Left lung (tissue), 10 donors: ENCODE measurements around the gene LIN9. TPM values are rescaled to one million over a fixed set of nuclear protein-coding genes. Genes with fewer than 3 reads are reported as not detected.

ENCODE experiments used
- ATAC-seq: fragments of 200-7000 bp; cut with Tn5 transposase; one replicate; pipeline ENCODE4 v1.9.1; 2020; ENCODE audit warnings: moderate library complexity
- DNase-seq, 4 donors: peaks; one replicate each; pipeline ENCODE4 v3.0.0-alpha.2; 2013 to 2020
- H3K27ac ChIP-seq, 2 donors: fragments of 200-600 bp; sonication (generic) in 1 of 2; one replicate each; pipeline versions ENCODE4 v1.5.0 to v1.8.0; 2020 to 2021
- H3K27me3 ChIP-seq, 2 donors: fragments of 200-600 bp; sonication (generic) in 1 of 2; one replicate each; pipeline versions ENCODE4 v1.5.0 to v1.8.0; 2020 to 2021
- H3K36me3 ChIP-seq, 2 donors: fragments of 200-600 bp; sonication (generic) in 1 of 2; one replicate each; pipeline versions ENCODE4 v1.5.0 to v1.8.0; 2020 to 2021
- H3K4me1 ChIP-seq, 2 donors: fragments of 200-600 bp; one replicate each; pipeline ENCODE4 v1.8.0; 2021
- H3K4me3 ChIP-seq, 2 donors: fragments of 200-600 bp; sonication (generic) in 1 of 2; one replicate each; pipeline versions ENCODE4 v1.5.0 to v1.8.0; 2020 to 2021; ENCODE audit warnings: mild to moderate bottlenecking in 1 of 2
- H3K9me3 ChIP-seq, 2 donors: fragments of 200-600 bp; sonication (generic) in 1 of 2; one replicate each; pipeline versions ENCODE4 v1.5.0 to v1.8.0; 2020 to 2021
- intact Hi-C, 2 donors: fragments of 100-400 bp; cut with DNase I; formaldehyde crosslinking; loops; one replicate each; pipeline versions ENCODE4 v1.11.2 to v1.14.2; 2022
- polyA plus RNA-seq, 6 donors: library from polyadenylated mRNA; unstranded; fragments of 120-200 nt; gene quantifications; one replicate each; pipeline ENCODE4 v1.2.1, GENCODE V29; 2013; ENCODE audit not compliant: insufficient read length in 6 of 6
- total RNA-seq, 2 donors: library from RNA; stranded (reverse); fragmentation: NEBNext Ultra II Directional; extraction: Animal tissue kit (Norgen Biotek cat#: 25700); gene quantifications; one replicate each; pipeline ENCODE4 v1.2.1, GENCODE V29; 2021
- TF ChIP-seq, protein P1 (sequence below), 2 donors: fragments of 200-600 bp; sonication (generic) in 1 of 2; IDR thresholded peaks; one replicate each; pipeline versions ENCODE4 v1.5.0 to v1.8.0; 2021; ENCODE audit warnings: antibody characterized with exemption in 2 of 2
- donor health status: DM: no; HTN: yes; CAD: no.
- donor health status: DM: no; HTN: no; CAD: no.

The LIN9 gene
- total and polyA plus RNA-seq, 8 donors: 3.7 to 14.7 (median 11.5) TPM

DNA sequence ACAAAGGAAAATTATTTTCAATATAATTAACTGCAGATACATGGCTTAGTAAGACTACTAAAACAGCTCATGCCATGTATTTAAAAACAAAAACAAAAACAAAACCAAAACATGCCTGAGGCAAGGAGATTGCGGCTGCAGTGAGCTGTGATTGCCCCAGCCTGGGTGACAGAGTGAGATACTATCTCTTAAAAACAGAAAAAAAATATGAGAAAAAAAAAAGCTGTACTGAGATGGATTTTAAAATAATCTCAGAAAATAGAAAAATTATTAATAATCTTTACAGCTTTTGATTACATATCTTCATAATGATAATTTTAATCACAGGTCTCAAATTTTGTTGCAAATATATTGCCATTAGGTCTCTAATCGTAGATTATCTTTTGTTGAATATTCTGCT, 24.0 kb upstream of the LIN9 start:
- H3K27ac ChIP-seq: no peak overlapping the region
- peaks cover 0 to 7% of the 10 kb centered on the region in 2 donors for H3K4me1 ChIP-seq
- no peaks in the 10 kb centered on the region for H3K36me3 ChIP-seq
- no peak overlapping the region for H3K4me3 ChIP-seq
- ATAC-seq (no peak), DNase-seq (no peak)
- intact Hi-C loops: loop anchor here in 1 of 2 donors (10.0 kb wide), 1 partner anchor 208 kb away; no protein-coding TSS in a partner anchor
- H3K9me3 ChIP-seq: no peaks in the 10 kb centered on the region
- TF ChIP-seq, protein P1, sequence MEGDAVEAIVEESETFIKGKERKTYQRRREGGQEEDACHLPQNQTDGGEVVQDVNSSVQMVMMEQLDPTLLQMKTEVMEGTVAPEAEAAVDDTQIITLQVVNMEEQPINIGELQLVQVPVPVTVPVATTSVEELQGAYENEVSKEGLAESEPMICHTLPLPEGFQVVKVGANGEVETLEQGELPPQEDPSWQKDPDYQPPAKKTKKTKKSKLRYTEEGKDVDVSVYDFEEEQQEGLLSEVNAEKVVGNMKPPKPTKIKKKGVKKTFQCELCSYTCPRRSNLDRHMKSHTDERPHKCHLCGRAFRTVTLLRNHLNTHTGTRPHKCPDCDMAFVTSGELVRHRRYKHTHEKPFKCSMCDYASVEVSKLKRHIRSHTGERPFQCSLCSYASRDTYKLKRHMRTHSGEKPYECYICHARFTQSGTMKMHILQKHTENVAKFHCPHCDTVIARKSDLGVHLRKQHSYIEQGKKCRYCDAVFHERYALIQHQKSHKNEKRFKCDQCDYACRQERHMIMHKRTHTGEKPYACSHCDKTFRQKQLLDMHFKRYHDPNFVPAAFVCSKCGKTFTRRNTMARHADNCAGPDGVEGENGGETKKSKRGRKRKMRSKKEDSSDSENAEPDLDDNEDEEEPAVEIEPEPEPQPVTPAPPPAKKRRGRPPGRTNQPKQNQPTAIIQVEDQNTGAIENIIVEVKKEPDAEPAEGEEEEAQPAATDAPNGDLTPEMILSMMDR (IDR thresholded peaks at IDR 0.05): no peak
- H3K27me3 ChIP-seq: no peaks in the 10 kb centered on the region

DNA sequence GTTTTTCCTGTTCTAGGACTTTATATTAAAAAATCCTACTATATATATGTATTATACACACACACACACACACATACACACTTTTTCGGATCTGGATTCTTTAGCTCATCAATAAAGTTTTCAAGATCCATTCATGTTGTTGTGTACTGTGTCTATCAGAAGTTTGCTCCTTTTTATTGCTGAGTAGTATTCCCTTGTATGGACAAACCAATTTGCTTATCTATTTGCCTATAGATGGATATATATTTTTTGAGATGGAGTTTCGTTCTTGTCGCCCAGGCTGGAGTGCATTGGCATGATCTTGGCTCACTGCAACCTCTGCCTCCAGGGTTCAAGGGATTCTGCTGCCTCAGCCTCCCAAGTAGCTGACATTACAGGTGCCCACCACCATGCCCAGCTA, 20.3 kb upstream of the LIN9 start:
- Histone ChIP-seq H3K9me3 (no peaks in the 10 kb centered on the region), H3K27me3 (no peaks in the 10 kb centered on the region), H3K4me1 (peaks cover 0 to 7% of the 10 kb centered on the region in 2 donors), H3K4me3 (no peak overlapping the region), H3K36me3 (no peaks in the 10 kb centered on the region), H3K27ac (no peak overlapping the region)
- intact Hi-C loops: no loop called here
- ATAC-seq: no peak
- no peak for DNase-seq
- TF ChIP-seq, protein P1 (IDR thresholded peaks at IDR 0.05): no peak

GRCh38 chr1:226327761-226328162, 18.8 kb upstream of the LIN9 start:
- Histone ChIP-seq H3K27ac (no peak overlapping the region), H3K27me3 (no peaks in the 10 kb centered on the region), H3K9me3 (no peaks in the 10 kb centered on the region), H3K4me3 (no peak overlapping the region), H3K4me1 (no peaks in the 10 kb centered on the region), H3K36me3 (no peaks in the 10 kb centered on the region)
- TF ChIP-seq, protein P1 (IDR thresholded peaks at IDR 0.05): no peak
- intact Hi-C loops: no loop called here
- DNase-seq (no peak), ATAC-seq (no peak)

DNA sequence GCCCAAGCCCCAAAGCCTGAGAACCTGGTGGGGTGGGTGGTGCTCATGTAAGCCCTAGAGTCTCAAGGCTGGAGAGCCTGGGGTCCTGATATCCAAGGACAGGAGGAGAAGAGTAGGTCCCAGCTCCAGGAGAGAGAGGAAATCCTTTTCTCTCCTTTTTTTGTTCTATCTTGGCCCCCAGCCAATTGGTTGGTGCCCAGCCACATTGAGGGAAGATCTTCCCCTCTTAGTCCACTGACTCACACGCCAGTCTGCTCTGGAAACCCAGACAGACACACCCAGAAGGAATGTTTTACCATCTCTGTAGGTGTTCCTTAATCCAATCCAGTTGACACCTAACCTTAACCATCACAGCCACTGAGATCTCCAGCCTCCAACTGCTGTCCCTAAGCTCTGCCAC, 16.2 kb upstream of the LIN9 start:
- ATAC-seq (no peak), DNase-seq (no peak)
- intact Hi-C loops: no loop called here
- TF ChIP-seq, protein P1 (IDR thresholded peaks at IDR 0.05): no peak
- Histone ChIP-seq H3K27me3 (peaks cover 0 to 8% of the 10 kb centered on the region in 2 donors), H3K27ac (no peak overlapping the region), H3K36me3 (no peaks in the 10 kb centered on the region), H3K4me3 (no peak overlapping the region), H3K4me1 (no peaks in the 10 kb centered on the region), H3K9me3 (no peaks in the 10 kb centered on the region)

GRCh38 chr1:226324479-226324878, 15.5 kb upstream of the LIN9 start:
- Histone ChIP-seq H3K36me3 (no peaks in the 10 kb centered on the region), H3K27ac (no peak overlapping the region), H3K9me3 (no peaks in the 10 kb centered on the region), H3K4me1 (no peaks in the 10 kb centered on the region), H3K27me3 (peaks cover 0 to 8% of the 10 kb centered on the region in 2 donors), H3K4me3 (no peak overlapping the region)
- ATAC-seq: no peak
- intact Hi-C loops: no loop called here
- DNase-seq: no peak
- TF ChIP-seq, protein P1 (IDR thresholded peaks at IDR 0.05): no peak
